GM23338 (cell line): ENCODE measurements around the gene SMTN. TPM values are rescaled to one million over a fixed set of nuclear protein-coding genes. Genes with fewer than 3 reads are reported as not detected.

Source experiments
- ATAC-seq: fragments of 200-7000 bp; cut with Tn5 transposase; 3 replicates; pipeline ENCODE4 v1.9.1; 2020
- DNase-seq: peaks from one replicate; pipeline ENCODE4 v3.0.0-alpha.2; 2015; ENCODE audit warnings: low spot score
- H2AFZ ChIP-seq: fragments of 200-600 bp; sonication (generic); 2 replicates; pipeline ENCODE4 v1.8.0; 2016; ENCODE audit warnings: antibody characterized with exemption, mild to moderate bottlenecking, moderate library complexity
- H3F3A ChIP-seq: fragments of 200-600 bp; sonication (generic); replicated peaks from 2 replicates; pipeline ENCODE4 v1.8.0; 2017; ENCODE audit warnings: antibody characterized with exemption, mixed run types, low read depth
- H3K27ac ChIP-seq: fragments of 200-600 bp; sonication (generic); 2 replicates; pipeline ENCODE4 v1.6.1; 2016; ENCODE audit warnings: low read depth
- H3K27me3 ChIP-seq: fragments of 200-600 bp; sonication (generic); 2 replicates; pipeline ENCODE4 v1.8.0; 2016; ENCODE audit warnings: mild to moderate bottlenecking, mixed run types, moderate library complexity; ENCODE audit not compliant: insufficient read depth
- H3K36me3 ChIP-seq: fragments of 200-600 bp; sonication (generic); 2 replicates; pipeline ENCODE4 v1.8.0; 2016; ENCODE audit warnings: mild to moderate bottlenecking; ENCODE audit not compliant: insufficient read depth
- H3K4me1 ChIP-seq: fragments of 200-600 bp; sonication (generic); 2 replicates; pipeline ENCODE4 v1.8.0; 2016; ENCODE audit warnings: mild to moderate bottlenecking, moderate library complexity; ENCODE audit not compliant: insufficient read depth
- H3K4me2 ChIP-seq: fragments of 200-600 bp; sonication (generic); 2 replicates; pipeline ENCODE4 v1.7.1; 2017; ENCODE audit warnings: mixed run types
- H3K4me3 ChIP-seq: fragments of 200-600 bp; sonication (generic); 2 replicates; pipeline ENCODE4 v1.6.1; 2016; ENCODE audit warnings: mixed run types
- H3K79me2 ChIP-seq: fragments of 200-600 bp; sonication (generic); replicated peaks from 2 replicates; pipeline ENCODE4 v1.8.0; 2017; ENCODE audit warnings: mild to moderate bottlenecking; ENCODE audit not compliant: insufficient read depth
- H3K9me2 ChIP-seq: fragments of 200-600 bp; sonication (generic); 2 replicates; pipeline ENCODE4 v1.8.0; 2017; ENCODE audit not compliant: insufficient read depth
- H4K20me1 ChIP-seq: fragments of 200-600 bp; sonication (generic); replicated peaks from 2 replicates; pipeline ENCODE4 v1.8.0; 2017; ENCODE audit warnings: mild to moderate bottlenecking; ENCODE audit not compliant: insufficient read depth
- H3K27ac Mint-ChIP-seq: 2 replicates; pipeline ENCODE4 v1.8.0; 2020; ENCODE audit warnings: inconsistent platforms, mild to moderate bottlenecking, moderate library complexity, mixed read lengths
- H3K27me3 Mint-ChIP-seq: 3 replicates; pipeline ENCODE4 v1.8.0; 2022; ENCODE audit warnings: low read depth, mild to moderate bottlenecking, moderate library complexity, mixed read lengths, inconsistent platforms; ENCODE audit not compliant: insufficient read depth, poor library complexity
- H3K36me3 Mint-ChIP-seq: 3 replicates; pipeline ENCODE4 v1.8.0; 2021; ENCODE audit warnings: low read depth, mild to moderate bottlenecking, inconsistent platforms, moderate library complexity, mixed read lengths
- H3K4me1 Mint-ChIP-seq: 3 replicates; pipeline ENCODE4 v1.8.0; 2020; ENCODE audit warnings: mild to moderate bottlenecking, inconsistent platforms, mixed read lengths
- H3K4me3 Mint-ChIP-seq: 3 replicates; pipeline ENCODE4 v1.8.0; 2021; ENCODE audit warnings: moderate library complexity, mild to moderate bottlenecking, inconsistent platforms, mixed read lengths
- H3K9me3 Mint-ChIP-seq: 3 replicates; pipeline ENCODE4 v1.8.0; 2020; ENCODE audit warnings: moderate library complexity, mild to moderate bottlenecking, inconsistent platforms, mixed read lengths
- CREB1 ChIP-seq: fragments of 250-450 bp; sonication (Bioruptor Pico); IDR thresholded peaks from 2 replicates; pipeline ENCODE4 v1.5.0; 2020; ENCODE audit warnings: low read depth, mild to moderate bottlenecking, moderate library complexity
- EZH2 ChIP-seq: fragments of 200-600 bp; sonication (generic); IDR thresholded peaks from one replicate; pipeline ENCODE4 v1.8.0; 2017; ENCODE audit warnings: antibody characterized with exemption, mild to moderate bottlenecking, low read depth; ENCODE audit not compliant: unreplicated experiment
- EZH2phosphoT487 ChIP-seq: fragments of 200-600 bp; sonication (generic); IDR thresholded peaks from one replicate; pipeline ENCODE4 v1.8.1; 2018; ENCODE audit warnings: antibody characterized with exemption; ENCODE audit not compliant: unreplicated experiment
- JUNB ChIP-seq: IDR thresholded peaks from one replicate; pipeline ENCODE4 v1.6.1; 2016; ENCODE audit warnings: antibody characterized with exemption; ENCODE audit not compliant: unreplicated experiment
- NANOG ChIP-seq: IDR thresholded peaks from 2 replicates; pipeline ENCODE4 v1.6.1; 2016; ENCODE audit warnings: antibody characterized with exemption, borderline replicate concordance
- POLR2AphosphoS5 ChIP-seq: IDR thresholded peaks from 2 replicates; pipeline ENCODE4 v1.6.1; 2016; ENCODE audit warnings: antibody characterized with exemption, low read depth
- STAT1 ChIP-seq: IDR thresholded peaks from one replicate; pipeline ENCODE4 v1.6.1; 2016; ENCODE audit warnings: antibody characterized with exemption; ENCODE audit not compliant: unreplicated experiment
- ZNF114 ChIP-seq: fragments of 250-450 bp; sonication (Bioruptor Pico); IDR thresholded peaks from 2 replicates; pipeline ENCODE4 v1.5.0; 2020; ENCODE audit warnings: mild to moderate bottlenecking, moderate library complexity
- ZNF331 ChIP-seq: fragments of 250-450 bp; sonication (Bioruptor Pico); IDR thresholded peaks from 2 replicates; pipeline ENCODE4 v1.5.0; 2020; ENCODE audit warnings: low read depth, mild to moderate bottlenecking, moderate library complexity
- polyA plus RNA-seq: library from polyadenylated mRNA; unstranded; fragments of >200 nt; fragmentation: Nextera tagmentation; extraction: Ambion mirVana; gene quantifications from 2 replicates; pipeline ENCODE4 v1.2.1, GENCODE V29; 2016
- total RNA-seq: library from RNA; depleted of rRNA; stranded (reverse); fragments of >200 nt; shearing (Covaris generic); gene quantifications from 2 replicates; pipeline ENCODE4 v1.2.3, GENCODE V29; 2014
- TF ChIP-seq, protein P1 (sequence below): fragments of 250-450 bp; sonication (Bioruptor Pico); IDR thresholded peaks from 2 replicates; pipeline ENCODE4 v1.5.0; 2020; ENCODE audit warnings: mild to moderate bottlenecking, moderate library complexity
- TF ChIP-seq, protein P2 (sequence below): IDR thresholded peaks from 2 replicates; pipeline ENCODE4 v1.6.1; 2016; ENCODE audit warnings: antibody characterized with exemption
- TF ChIP-seq, protein P3 (sequence below), 2 experiments: fragments of 200-600 bp in 1 of 2; sonication (generic) in 1 of 2; conservative IDR thresholded peaks; 2 replicates each; pipeline versions ENCODE4 v1.5.1 to v1.6.1; 2016 to 2017; ENCODE audit warnings: antibody characterized with exemption in 2 of 2, low read depth in 2 of 2, mild to moderate bottlenecking in 2 of 2, moderate library complexity in 1 of 2
- TF ChIP-seq, protein P4 (sequence below): IDR thresholded peaks from one replicate; pipeline ENCODE4 v1.6.1; 2018; ENCODE audit warnings: antibody characterized with exemption; ENCODE audit not compliant: unreplicated experiment

Gene SMTN
- total and polyA plus RNA-seq, 2 experiments from 2014 or later, result 27.4 to 32.2 TPM

DNA sequence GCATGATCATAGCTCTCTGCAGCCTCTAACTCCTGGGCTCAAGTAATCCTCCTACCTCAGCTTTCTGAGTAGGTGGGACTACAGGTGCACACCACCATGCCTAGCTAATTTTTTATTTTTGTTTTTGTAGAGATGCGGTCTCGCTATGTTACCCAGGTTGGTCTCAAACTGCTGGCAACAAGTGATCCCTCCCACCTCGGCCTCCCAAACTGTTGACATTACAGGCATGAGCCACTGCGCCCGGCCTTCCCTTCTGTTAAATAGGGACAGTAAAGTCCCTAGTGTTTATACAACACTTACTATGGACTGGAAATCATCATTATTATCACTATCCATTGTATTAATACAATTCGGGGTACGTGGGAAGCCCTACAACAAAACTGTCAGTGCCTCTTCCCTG is 13.6 kb downstream of the SMTN start:
- Histone ChIP-seq H2AFZ (no peak overlapping the region), H3K4me1 (peaks cover 13% of the 10 kb centered on the region), H3K4me2 (no peak overlapping the region), H3K36me3 (no peaks in the 10 kb centered on the region), H3F3A (0 out of 2 replicates have a peak, but pooled peaks cover 6% of the 10 kb centered on the region), H3K27ac (no peak overlapping the region), H3K27me3 (no peaks in the 10 kb centered on the region), H4K20me1 (no peaks in the 10 kb centered on the region), H3K79me2 (no peaks in the 10 kb centered on the region), H3K9me2 (no peaks in the 10 kb centered on the region), H3K4me3 (no peak overlapping the region)
- Mint-ChIP-seq H3K27ac (no peak overlapping the region), H3K4me1 (peaks cover 14% of the 10 kb centered on the region), H3K9me3 (no peaks in the 10 kb centered on the region), H3K4me3 (no peak overlapping the region), H3K27me3 (peaks cover 16% of the 10 kb centered on the region), H3K36me3 (no peaks in the 10 kb centered on the region; the same call in 2 of the 3 replicates)
- no peak for ATAC-seq
- TF ChIP-seq JUNB (no peak), CREB1 (no peak), STAT1 (no peak), ZNF114 (CRISPR knock-in tag) (no peak), POLR2AphosphoS5 (no peak), EZH2phosphoT487 (no peak), ZNF331 (CRISPR knock-in tag) (no peak), EZH2 (no peak), NANOG (no peak)
- TF ChIP-seq, protein P1, sequence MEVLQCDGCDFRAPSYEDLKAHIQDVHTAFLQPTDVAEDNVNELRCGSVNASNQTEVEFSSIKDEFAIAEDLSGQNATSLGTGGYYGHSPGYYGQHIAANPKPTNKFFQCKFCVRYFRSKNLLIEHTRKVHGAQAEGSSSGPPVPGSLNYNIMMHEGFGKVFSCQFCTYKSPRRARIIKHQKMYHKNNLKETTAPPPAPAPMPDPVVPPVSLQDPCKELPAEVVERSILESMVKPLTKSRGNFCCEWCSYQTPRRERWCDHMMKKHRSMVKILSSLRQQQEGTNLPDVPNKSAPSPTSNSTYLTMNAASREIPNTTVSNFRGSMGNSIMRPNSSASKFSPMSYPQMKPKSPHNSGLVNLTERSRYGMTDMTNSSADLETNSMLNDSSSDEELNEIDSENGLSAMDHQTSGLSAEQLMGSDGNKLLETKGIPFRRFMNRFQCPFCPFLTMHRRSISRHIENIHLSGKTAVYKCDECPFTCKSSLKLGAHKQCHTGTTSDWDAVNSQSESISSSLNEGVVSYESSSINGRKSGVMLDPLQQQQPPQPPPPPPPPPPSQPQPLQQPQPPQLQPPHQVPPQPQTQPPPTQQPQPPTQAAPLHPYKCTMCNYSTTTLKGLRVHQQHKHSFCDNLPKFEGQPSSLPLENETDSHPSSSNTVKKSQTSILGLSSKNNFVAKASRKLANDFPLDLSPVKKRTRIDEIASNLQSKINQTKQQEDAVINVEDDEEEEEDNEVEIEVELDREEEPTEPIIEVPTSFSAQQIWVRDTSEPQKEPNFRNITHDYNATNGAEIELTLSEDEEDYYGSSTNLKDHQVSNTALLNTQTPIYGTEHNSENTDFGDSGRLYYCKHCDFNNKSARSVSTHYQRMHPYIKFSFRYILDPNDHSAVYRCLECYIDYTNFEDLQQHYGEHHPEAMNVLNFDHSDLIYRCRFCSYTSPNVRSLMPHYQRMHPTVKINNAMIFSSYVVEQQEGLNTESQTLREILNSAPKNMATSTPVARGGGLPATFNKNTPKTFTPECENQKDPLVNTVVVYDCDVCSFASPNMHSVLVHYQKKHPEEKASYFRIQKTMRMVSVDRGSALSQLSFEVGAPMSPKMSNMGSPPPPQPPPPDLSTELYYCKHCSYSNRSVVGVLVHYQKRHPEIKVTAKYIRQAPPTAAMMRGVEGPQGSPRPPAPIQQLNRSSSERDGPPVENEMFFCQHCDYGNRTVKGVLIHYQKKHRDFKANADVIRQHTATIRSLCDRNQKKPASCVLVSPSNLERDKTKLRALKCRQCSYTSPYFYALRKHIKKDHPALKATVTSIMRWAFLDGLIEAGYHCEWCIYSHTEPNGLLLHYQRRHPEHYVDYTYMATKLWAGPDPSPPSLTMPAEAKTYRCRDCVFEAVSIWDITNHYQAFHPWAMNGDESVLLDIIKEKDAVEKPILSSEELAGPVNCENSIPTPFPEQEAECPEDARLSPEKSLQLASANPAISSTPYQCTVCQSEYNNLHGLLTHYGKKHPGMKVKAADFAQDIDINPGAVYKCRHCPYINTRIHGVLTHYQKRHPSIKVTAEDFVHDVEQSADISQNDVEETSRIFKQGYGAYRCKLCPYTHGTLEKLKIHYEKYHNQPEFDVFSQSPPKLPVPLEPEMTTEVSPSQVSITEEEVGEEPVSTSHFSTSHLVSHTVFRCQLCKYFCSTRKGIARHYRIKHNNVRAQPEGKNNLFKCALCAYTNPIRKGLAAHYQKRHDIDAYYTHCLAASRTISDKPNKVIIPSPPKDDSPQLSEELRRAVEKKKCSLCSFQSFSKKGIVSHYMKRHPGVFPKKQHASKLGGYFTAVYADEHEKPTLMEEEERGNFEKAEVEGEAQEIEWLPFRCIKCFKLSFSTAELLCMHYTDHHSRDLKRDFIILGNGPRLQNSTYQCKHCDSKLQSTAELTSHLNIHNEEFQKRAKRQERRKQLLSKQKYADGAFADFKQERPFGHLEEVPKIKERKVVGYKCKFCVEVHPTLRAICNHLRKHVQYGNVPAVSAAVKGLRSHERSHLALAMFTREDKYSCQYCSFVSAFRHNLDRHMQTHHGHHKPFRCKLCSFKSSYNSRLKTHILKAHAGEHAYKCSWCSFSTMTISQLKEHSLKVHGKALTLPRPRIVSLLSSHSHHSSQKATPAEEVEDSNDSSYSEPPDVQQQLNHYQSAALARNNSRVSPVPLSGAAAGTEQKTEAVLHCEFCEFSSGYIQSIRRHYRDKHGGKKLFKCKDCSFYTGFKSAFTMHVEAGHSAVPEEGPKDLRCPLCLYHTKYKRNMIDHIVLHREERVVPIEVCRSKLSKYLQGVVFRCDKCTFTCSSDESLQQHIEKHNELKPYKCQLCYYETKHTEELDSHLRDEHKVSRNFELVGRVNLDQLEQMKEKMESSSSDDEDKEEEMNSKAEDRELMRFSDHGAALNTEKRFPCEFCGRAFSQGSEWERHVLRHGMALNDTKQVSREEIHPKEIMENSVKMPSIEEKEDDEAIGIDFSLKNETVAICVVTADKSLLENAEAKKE (CRISPR knock-in tag), result no peak
- TF ChIP-seq, protein P2, sequence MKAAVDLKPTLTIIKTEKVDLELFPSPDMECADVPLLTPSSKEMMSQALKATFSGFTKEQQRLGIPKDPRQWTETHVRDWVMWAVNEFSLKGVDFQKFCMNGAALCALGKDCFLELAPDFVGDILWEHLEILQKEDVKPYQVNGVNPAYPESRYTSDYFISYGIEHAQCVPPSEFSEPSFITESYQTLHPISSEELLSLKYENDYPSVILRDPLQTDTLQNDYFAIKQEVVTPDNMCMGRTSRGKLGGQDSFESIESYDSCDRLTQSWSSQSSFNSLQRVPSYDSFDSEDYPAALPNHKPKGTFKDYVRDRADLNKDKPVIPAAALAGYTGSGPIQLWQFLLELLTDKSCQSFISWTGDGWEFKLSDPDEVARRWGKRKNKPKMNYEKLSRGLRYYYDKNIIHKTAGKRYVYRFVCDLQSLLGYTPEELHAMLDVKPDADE, result no peak
- TF ChIP-seq, protein P3, sequence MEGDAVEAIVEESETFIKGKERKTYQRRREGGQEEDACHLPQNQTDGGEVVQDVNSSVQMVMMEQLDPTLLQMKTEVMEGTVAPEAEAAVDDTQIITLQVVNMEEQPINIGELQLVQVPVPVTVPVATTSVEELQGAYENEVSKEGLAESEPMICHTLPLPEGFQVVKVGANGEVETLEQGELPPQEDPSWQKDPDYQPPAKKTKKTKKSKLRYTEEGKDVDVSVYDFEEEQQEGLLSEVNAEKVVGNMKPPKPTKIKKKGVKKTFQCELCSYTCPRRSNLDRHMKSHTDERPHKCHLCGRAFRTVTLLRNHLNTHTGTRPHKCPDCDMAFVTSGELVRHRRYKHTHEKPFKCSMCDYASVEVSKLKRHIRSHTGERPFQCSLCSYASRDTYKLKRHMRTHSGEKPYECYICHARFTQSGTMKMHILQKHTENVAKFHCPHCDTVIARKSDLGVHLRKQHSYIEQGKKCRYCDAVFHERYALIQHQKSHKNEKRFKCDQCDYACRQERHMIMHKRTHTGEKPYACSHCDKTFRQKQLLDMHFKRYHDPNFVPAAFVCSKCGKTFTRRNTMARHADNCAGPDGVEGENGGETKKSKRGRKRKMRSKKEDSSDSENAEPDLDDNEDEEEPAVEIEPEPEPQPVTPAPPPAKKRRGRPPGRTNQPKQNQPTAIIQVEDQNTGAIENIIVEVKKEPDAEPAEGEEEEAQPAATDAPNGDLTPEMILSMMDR (conservative IDR thresholded peaks at IDR 0.05; ENCODE audit: low read depth in 2 of 2), result no peak
- TF ChIP-seq, protein P4, sequence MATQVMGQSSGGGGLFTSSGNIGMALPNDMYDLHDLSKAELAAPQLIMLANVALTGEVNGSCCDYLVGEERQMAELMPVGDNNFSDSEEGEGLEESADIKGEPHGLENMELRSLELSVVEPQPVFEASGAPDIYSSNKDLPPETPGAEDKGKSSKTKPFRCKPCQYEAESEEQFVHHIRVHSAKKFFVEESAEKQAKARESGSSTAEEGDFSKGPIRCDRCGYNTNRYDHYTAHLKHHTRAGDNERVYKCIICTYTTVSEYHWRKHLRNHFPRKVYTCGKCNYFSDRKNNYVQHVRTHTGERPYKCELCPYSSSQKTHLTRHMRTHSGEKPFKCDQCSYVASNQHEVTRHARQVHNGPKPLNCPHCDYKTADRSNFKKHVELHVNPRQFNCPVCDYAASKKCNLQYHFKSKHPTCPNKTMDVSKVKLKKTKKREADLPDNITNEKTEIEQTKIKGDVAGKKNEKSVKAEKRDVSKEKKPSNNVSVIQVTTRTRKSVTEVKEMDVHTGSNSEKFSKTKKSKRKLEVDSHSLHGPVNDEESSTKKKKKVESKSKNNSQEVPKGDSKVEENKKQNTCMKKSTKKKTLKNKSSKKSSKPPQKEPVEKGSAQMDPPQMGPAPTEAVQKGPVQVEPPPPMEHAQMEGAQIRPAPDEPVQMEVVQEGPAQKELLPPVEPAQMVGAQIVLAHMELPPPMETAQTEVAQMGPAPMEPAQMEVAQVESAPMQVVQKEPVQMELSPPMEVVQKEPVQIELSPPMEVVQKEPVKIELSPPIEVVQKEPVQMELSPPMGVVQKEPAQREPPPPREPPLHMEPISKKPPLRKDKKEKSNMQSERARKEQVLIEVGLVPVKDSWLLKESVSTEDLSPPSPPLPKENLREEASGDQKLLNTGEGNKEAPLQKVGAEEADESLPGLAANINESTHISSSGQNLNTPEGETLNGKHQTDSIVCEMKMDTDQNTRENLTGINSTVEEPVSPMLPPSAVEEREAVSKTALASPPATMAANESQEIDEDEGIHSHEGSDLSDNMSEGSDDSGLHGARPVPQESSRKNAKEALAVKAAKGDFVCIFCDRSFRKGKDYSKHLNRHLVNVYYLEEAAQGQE, result no peak
- no peak for DNase-seq
